H4 (cell line): Measurements from ENCODE around the gene CSF2. TPM values are rescaled to one million over a fixed set of nuclear protein-coding genes. Genes with fewer than 3 reads are reported as not detected.

Experiments
- DNase-seq: peaks from one replicate; pipeline ENCODE4 v3.0.0-alpha.2; 2015; ENCODE audit warnings: low spot score
- total RNA-seq: library from RNA; depleted of rRNA; stranded (reverse); fragments of >200 nt; shearing (Covaris generic); gene quantifications from 2 replicates; pipeline ENCODE4 v1.2.3, GENCODE V29; 2014

The CSF2 gene
- total RNA-seq, 1 experiment from 2014 or later = 0.37 TPM

DNA sequence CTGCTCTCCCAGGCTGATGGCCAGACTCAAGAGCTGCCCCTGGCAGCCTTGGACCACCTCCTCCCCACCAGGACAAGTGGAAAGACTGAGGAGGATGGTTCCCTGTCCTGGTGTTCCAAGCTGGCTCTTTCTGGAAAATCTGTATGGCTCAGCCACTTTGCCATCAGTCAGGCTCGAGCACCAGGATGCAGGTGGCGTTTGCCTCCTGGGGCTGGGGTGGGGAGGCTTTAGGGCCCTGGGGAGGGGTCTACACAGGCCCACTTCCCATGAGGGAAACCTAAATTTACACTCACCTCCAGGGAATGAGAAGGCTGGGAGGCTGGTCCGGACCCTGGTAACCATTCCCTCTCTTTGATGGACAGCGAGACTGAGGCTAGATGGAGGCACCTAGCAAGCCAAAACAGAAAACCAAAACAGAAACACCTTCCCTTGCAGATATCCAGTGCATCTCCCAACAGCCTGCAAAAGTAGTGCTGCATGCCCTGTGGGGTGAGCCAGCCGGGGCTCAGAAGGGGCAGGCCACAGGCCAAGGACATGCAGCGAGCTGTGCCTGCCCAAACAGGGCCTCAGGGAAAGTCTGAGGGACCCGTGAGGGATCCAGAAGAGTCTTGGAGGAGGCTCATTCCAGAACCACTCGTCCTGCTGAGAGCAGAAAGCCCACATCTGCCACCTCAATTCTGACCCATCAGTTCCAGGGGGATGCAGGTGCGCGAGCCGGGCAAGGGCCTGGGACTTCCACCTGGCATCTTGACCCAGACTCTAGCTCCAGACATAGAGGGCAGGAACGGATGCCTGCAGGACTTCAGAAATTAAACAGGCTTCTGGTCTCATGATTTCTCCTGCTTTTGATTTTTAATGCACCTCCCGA, 5.4 kb upstream of the CSF2 start:
- DNase-seq = no peak

DNA sequence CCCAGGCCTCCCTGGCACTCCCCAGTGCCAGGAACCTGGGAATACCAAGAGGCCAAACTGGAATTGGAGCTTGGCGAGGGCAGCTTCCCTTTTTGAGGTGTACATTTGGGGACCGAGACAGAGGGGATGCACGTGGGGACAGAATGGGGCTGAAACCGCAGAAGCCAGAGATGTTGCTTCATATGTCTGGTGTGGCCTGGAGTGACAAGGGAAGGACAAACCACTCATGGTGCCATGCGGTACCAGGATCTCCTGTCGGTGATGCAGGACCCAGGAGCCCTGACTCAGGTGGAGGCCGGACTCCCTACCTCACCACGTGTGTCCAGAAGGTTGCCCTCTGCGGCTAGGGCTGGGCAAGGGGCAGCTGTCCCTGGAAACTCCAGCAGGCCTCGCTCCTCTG, 4.0 kb upstream of the CSF2 start:
- no peak for DNase-seq

DNA sequence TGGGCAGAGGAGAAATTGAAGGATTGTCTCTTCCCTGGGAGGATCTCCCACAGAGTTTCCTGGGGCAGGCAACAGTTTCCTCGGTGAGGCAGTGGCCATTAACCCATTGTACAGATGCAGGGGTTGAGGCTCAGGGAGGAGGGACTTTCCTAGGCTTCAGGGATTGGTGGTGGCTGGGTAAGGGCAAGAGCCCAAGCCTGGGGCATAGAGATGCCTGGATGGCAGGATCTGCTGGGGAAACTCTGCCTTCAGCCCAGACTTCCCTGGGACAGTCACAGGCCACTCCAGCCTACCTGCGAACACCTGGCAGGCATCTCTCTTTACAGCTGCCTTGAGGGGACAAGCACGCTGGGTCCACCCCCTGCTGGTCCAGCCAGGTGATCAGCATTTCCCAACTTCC, 3.6 kb upstream of the CSF2 start:
- DNase-seq = no peak

- DNase-seq = peak; percentile 63
These were observed 2.9 kb upstream of the CSF2 start for GRCh38 chr5:132070460-132071337.

DNA sequence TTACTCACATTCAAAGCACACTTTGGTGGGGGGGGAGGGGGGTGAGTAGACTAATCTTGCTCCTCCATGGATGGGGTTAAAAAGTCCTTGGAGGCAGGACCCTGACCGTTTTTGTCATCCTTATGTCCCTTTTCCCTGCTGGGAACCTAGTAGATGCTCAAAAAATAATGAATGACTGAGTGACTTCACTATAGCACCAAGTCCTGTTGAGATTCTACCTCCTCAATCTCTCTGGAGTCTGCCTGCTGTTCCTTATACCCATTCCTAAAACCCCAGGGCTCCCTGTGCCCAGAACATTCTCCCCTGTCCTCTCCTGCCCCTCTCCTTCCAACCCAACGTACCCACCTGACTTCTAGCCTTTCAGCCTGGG, 2.3 kb upstream of the CSF2 start:
- DNase-seq = no peak

DNA sequence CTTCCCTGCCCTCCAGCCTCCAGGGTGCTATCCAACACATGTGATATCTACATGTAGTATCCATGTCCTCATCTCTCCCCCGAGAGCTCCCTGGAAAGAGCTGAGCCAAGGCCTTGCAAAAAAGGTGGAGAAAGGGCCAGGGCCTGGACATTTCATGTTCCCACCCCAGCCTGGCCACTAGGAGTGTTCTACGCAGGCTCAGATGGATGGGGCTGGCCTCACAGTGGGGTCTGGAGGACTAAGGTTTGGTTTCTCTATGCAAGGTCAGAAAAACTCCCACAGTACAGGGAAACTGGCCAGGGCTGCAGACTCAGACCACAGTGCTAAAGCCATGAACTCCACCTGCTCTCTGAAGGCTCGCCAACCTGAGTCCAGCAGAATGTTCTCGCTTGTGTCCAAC, 1.5 kb upstream of the CSF2 start:
- no peak for DNase-seq

- no peak for DNase-seq
These were observed 1.1 kb upstream of the CSF2 start for GRCh38 chr5:132072528-132072927.

DNA sequence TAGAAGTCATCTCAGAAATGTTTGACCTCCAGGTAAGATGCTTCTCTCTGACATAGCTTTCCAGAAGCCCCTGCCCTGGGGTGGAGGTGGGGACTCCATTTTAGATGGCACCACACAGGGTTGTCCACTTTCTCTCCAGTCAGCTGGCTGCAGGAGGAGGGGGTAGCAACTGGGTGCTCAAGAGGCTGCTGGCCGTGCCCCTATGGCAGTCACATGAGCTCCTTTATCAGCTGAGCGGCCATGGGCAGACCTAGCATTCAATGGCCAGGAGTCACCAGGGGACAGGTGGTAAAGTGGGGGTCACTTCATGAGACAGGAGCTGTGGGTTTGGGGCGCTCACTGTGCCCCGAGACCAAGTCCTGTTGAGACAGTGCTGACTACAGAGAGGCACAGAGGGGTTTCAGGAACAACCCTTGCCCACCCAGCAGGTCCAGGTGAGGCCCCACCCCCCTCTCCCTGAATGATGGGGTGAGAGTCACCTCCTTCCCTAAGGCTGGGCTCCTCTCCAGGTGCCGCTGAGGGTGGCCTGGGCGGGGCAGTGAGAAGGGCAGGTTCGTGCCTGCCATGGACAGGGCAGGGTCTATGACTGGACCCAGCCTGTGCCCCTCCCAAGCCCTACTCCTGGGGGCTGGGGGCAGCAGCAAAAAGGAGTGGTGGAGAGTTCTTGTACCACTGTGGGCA, 642 bp downstream of the CSF2 start:
- DNase-seq = no peak

- DNase-seq = peak; percentile 58
These were observed 1.5 kb downstream of the CSF2 start for GRCh38 chr5:132074772-132075718.

GRCh38 chr5:132075719-132076077, 2.1 kb downstream of the CSF2 start:
- DNase-seq = no peak

GRCh38 chr5:132076202-132076830, 2.7 kb downstream of the CSF2 start:
- no peak for DNase-seq

- no peak for DNase-seq
These were observed 3.4 kb downstream of the CSF2 start for GRCh38 chr5:132076983-132077382.

DNA sequence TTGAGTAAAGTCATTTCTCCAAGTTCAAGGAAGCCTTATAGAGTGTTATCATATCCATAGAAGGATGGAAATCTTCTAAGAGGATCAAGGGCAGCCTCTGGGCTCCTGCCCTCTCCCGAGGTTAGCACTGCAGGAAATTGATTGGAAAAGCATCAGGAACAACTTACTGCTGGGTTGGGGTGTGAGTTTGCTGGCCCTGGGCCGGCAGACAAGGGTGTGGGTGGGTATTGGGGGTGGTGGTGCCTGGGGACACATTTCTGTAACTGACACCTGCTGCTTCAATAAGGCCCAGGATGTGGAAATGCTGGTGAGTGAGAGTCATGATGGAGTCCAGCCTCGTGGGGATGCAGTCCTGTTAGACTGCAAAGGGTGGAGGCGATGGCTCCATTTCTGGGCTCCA, 5.5 kb downstream of the CSF2 start:
- no peak for DNase-seq

GRCh38 chr5:132079619-132080018, 6.0 kb downstream of the CSF2 start:
- DNase-seq = no peak

- no peak for DNase-seq
These were observed 7.0 kb downstream of the CSF2 start for GRCh38 chr5:132080595-132080994.

GRCh38 chr5:132081458-132081857, 7.9 kb downstream of the CSF2 start:
- DNase-seq = no peak

DNA sequence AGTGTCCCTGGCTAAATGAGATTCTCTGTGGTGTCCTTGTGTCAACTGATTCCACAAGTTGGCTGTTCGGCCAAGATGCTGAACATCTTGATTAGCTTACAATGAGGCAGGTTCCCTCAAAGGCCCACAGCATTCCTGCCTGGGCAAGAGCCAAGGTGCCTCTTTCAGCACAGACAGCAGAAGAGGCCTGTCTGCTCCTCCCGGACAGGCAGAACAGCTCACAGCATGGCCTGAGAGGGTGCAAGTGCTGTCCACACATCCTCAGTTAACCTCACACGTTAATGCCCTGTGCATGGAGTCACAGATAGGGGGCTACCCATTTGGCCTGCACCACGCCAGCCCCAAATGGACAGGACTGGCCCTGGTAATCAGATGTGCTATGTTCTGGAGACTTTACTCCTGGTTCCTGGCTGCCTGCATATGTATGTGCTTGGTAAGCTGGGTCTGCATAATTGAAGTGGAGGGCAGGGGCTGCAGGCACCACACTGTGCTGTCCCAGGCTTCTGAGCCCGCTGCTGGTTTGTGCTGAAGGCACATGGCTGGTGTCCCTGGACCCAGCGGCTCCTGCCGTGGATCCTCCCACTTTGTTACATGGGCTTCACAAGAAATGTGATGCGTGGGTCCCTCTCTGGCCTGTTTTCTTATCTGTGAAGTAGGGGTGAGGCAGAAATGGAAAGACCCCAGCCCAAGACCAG, 8.9 kb downstream of the CSF2 start:
- DNase-seq = no peak

DNA sequence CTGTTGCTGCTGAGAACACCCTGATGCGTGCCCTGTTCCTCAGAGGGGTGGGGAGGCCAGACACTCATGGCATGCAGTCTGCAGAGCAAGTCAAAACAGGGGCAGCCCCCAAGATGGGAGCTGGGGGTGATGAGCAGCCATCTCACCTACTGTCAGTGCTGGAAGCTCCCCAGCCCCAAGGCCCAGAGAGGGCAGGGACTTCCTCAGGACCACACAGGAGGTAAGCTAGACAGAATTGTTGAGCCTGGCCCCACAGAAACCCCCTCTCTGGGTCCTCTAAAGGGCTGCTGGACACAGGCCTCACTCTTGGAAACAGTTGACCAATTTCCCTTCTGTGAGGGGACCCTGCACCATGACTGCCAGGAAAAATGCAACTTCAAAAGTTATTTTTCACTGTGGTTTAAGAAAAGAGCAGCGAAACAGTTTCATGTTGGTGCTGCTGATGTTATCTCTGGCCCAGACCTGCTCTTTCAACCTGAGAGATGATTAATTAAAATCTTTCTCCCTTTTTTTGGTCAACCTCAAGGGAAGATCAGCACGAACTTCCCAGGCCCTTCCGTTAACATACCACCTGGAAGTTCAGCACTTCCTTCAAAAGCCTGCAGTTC, 9.6 kb downstream of the CSF2 start:
- no peak for DNase-seq

DNA sequence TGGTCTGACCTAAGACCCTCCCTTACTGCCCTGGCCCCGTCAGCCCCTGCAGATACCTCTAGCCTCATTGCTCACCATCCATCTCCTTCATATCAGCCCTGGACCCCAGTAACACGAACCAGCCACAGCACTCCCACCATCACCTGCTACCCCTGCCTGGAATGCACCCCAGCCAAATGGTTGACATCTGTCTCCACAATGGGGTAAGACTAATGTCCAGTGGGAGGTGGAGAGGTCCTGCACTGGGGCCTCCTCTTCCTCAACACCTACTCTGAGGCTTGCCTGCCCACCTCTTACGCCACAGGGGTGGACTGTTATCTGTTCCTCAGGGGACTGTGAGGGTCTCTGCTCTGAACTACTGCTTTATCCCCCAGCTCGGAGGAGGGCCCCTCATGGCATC, 12.1 kb downstream of the CSF2 start:
- DNase-seq = no peak

GRCh38 chr5:132086277-132086794, 12.7 kb downstream of the CSF2 start:
- peak; percentile 98 for DNase-seq
